ENCODE data around the gene RAB27A. TPM values are rescaled to one million over a fixed set of nuclear protein-coding genes. Genes with fewer than 3 reads are reported as not detected.

Gene RAB27A
- total RNA-seq, 1 experiment from 2014 or later: 8.7 TPM

- DNase-seq: no peak
- Mint-ChIP-seq H3K36me3 (ENCODE audit: insufficient read depth, unreplicated experiment) (no peaks in the 10 kb centered on the region), H3K4me1 (ENCODE audit: low read depth, unreplicated experiment) (peaks cover 4% of the 10 kb centered on the region), H3K9me3 (ENCODE audit: unreplicated experiment) (no peaks in the 10 kb centered on the region), H3K27ac (ENCODE audit: unreplicated experiment) (no peak overlapping the region), H3K27me3 (ENCODE audit: insufficient read depth, unreplicated experiment) (no peaks in the 10 kb centered on the region), H3K4me3 (ENCODE audit: unreplicated experiment) (no peak overlapping the region)
- no peaks in the 10 kb centered on the region for H3K9me3 ChIP-seq
- POLR2A ChIA-PET: no interaction called here
- H3K4me1 ChIP-seq: peaks cover 12% of the 10 kb centered on the region; the same call in 1 of the 2 replicates
- no TSS peak for BruUV-seq (replicated peaks)
- CTCF ChIA-PET: no interaction called here
- TF ChIP-seq, protein P1, sequence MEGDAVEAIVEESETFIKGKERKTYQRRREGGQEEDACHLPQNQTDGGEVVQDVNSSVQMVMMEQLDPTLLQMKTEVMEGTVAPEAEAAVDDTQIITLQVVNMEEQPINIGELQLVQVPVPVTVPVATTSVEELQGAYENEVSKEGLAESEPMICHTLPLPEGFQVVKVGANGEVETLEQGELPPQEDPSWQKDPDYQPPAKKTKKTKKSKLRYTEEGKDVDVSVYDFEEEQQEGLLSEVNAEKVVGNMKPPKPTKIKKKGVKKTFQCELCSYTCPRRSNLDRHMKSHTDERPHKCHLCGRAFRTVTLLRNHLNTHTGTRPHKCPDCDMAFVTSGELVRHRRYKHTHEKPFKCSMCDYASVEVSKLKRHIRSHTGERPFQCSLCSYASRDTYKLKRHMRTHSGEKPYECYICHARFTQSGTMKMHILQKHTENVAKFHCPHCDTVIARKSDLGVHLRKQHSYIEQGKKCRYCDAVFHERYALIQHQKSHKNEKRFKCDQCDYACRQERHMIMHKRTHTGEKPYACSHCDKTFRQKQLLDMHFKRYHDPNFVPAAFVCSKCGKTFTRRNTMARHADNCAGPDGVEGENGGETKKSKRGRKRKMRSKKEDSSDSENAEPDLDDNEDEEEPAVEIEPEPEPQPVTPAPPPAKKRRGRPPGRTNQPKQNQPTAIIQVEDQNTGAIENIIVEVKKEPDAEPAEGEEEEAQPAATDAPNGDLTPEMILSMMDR (IDR thresholded peaks at IDR 0.05; ENCODE audit: insufficient read depth in 1 of 2, low read depth in 1 of 2, low read length in 1 of 2, severe bottlenecking in 1 of 2, unreplicated experiment in 1 of 2): no peak
- intact Hi-C loops (cut with micrococcal nuclease; ENCODE audit: unreplicated experiment): no loop called here
- H3K36me3 ChIP-seq (ENCODE audit: control insufficient read depth, insufficient read depth, low read length): no peaks in the 10 kb centered on the region
- no peaks in the 10 kb centered on the region for H3K27me3 ChIP-seq (replicated peaks; ENCODE audit: control insufficient read depth, insufficient read depth, low read length)
- no peak overlapping the region for H3K4me3 ChIP-seq (ENCODE audit: low read depth, low read length)
Measured at GRCh38 chr15:55247766-55248427, 41.7 kb downstream of the RAB27A start.

- ChIA-PET POLR2A (no interaction called here), CTCF (no interaction called here)
- Histone ChIP-seq H3K9me3 (no peaks in the 10 kb centered on the region), H3K4me1 (peaks cover 12% of the 10 kb centered on the region; the same call in 1 of the 2 replicates), H3K36me3 (ENCODE audit: control insufficient read depth, insufficient read depth, low read length) (no peaks in the 10 kb centered on the region), H3K27me3 (replicated peaks; ENCODE audit: control insufficient read depth, insufficient read depth, low read length) (no peaks in the 10 kb centered on the region), H3K4me3 (ENCODE audit: low read depth, low read length) (no peak overlapping the region)
- DNase-seq: no peak
- BruUV-seq (replicated peaks): no TSS peak
- peaks cover 4% of the 10 kb centered on the region for H3K4me1 Mint-ChIP-seq (ENCODE audit: low read depth, unreplicated experiment)
- no peaks in the 10 kb centered on the region for H3K36me3 Mint-ChIP-seq (ENCODE audit: insufficient read depth, unreplicated experiment)
- no peaks in the 10 kb centered on the region for H3K27me3 Mint-ChIP-seq (ENCODE audit: insufficient read depth, unreplicated experiment)
- no peak overlapping the region for H3K27ac Mint-ChIP-seq (ENCODE audit: unreplicated experiment)
- intact Hi-C loops (cut with micrococcal nuclease; ENCODE audit: unreplicated experiment): no loop called here
- H3K9me3 Mint-ChIP-seq (ENCODE audit: unreplicated experiment): no peaks in the 10 kb centered on the region
- no peak overlapping the region for H3K4me3 Mint-ChIP-seq (ENCODE audit: unreplicated experiment)
- TF ChIP-seq, protein P1 (IDR thresholded peaks at IDR 0.05; ENCODE audit: insufficient read depth in 1 of 2, low read depth in 1 of 2, low read length in 1 of 2, severe bottlenecking in 1 of 2, unreplicated experiment in 1 of 2): no peak
Measured at GRCh38 chr15:55247311-55247710, 42.3 kb downstream of the RAB27A start.

GRCh38 chr15:55246567-55246966 is 43.0 kb downstream of the RAB27A start:
- no peaks in the 10 kb centered on the region for H3K9me3 Mint-ChIP-seq (ENCODE audit: unreplicated experiment)
- H3K4me3 Mint-ChIP-seq (ENCODE audit: unreplicated experiment): no peak overlapping the region
- H3K4me1 Mint-ChIP-seq (ENCODE audit: low read depth, unreplicated experiment): peaks cover 4% of the 10 kb centered on the region

More at GRCh38 chr15:55246567-55246966, 43.0 kb downstream of the RAB27A start:
- Histone ChIP-seq H3K9me3 (no peaks in the 10 kb centered on the region), H3K36me3 (ENCODE audit: control insufficient read depth, insufficient read depth, low read length) (no peaks in the 10 kb centered on the region), H3K4me3 (ENCODE audit: low read depth, low read length) (no peak overlapping the region), H3K4me1 (peaks cover 12% of the 10 kb centered on the region; the same call in 1 of the 2 replicates), H3K27me3 (replicated peaks; ENCODE audit: control insufficient read depth, insufficient read depth, low read length) (no peaks in the 10 kb centered on the region)
- Mint-ChIP-seq H3K27me3 (ENCODE audit: insufficient read depth, unreplicated experiment) (no peaks in the 10 kb centered on the region), H3K36me3 (ENCODE audit: insufficient read depth, unreplicated experiment) (no peaks in the 10 kb centered on the region), H3K27ac (ENCODE audit: unreplicated experiment) (no peak overlapping the region)
- POLR2A ChIA-PET: no interaction called here
- BruUV-seq (replicated peaks): no TSS peak
- CTCF ChIA-PET: no interaction called here
- TF ChIP-seq, protein P1 (IDR thresholded peaks at IDR 0.05; ENCODE audit: insufficient read depth in 1 of 2, low read depth in 1 of 2, low read length in 1 of 2, severe bottlenecking in 1 of 2, unreplicated experiment in 1 of 2): no peak
- DNase-seq: no peak
- intact Hi-C loops (cut with micrococcal nuclease; ENCODE audit: unreplicated experiment): no loop called here
